H1 (cell line): ENCODE results near the gene GLI1. TPM values are rescaled to one million over a fixed set of nuclear protein-coding genes. Genes with fewer than 3 reads are reported as not detected.

Experiments used
- FOSL1 ChIP-seq: IDR thresholded peaks from 2 replicates; pipeline ENCODE4 v1.6.1; 2011; ENCODE audit warnings: mild to moderate bottlenecking, low read depth, low read length, moderate library complexity; ENCODE audit not compliant: insufficient read depth
- POU5F1 ChIP-seq: IDR thresholded peaks from 2 replicates; pipeline ENCODE4 v1.6.1; 2011; ENCODE audit warnings: low read depth, mild to moderate bottlenecking, low read length, moderate library complexity
- RBBP5 ChIP-seq: IDR thresholded peaks from 2 replicates; pipeline ENCODE4 v1.7.1; 2012; ENCODE audit warnings: low read depth, mild to moderate bottlenecking, inconsistent platforms, low read length, moderate library complexity, borderline replicate concordance
- SP2 ChIP-seq: IDR thresholded peaks from 2 replicates; pipeline ENCODE4 v1.6.1; 2012; ENCODE audit warnings: mild to moderate bottlenecking, low read length, inconsistent platforms
- TCF12 ChIP-seq: IDR thresholded peaks from 2 replicates; pipeline ENCODE4 v1.6.1; 2011; ENCODE audit warnings: low read depth, mild to moderate bottlenecking, low read length
- polyA plus RNA-seq, 7 experiments: library from polyadenylated mRNA; depleted of rRNA in 3 of 7; stranded (reverse) in 5 of 7; unstranded in 2 of 7; fragments of >200 nt in 5 of 7; fragments of 200-250 nt in 2 of 7; gene quantifications; 1 replicate in 5 of 7; 2 replicates in 1 of 7; 4 replicates in 1 of 7; pipeline versions ENCODE4 v1.2.1 to v1.2.3, GENCODE V29; 2011 to 2013; ENCODE audit warnings: missing spikeins in 2 of 7, mixed read lengths in 2 of 7
- total RNA-seq: library from RNA; stranded (reverse); fragmentation: NEBNext Ultra II Directional; extraction: Animal tissue kit (Norgen Biotek cat#: 25700); gene quantifications from 2 replicates; pipeline ENCODE4 v1.2.1, GENCODE V29; 2021
- TF ChIP-seq, protein P1 (sequence below), 3 experiments: IDR thresholded peaks; 1 replicate in 2 of 3; 2 replicates in 1 of 3; pipeline versions ENCODE4 v1.5.1 to v1.6.1; 2011; ENCODE audit warnings: low read length in 3 of 3, mild to moderate bottlenecking in 3 of 3, inconsistent platforms in 2 of 3, low read depth in 1 of 3, moderate library complexity in 1 of 3; ENCODE audit not compliant: insufficient read depth in 1 of 3; ENCODE audit errors: control extremely low read depth in 1 of 3

GLI1 gene
- total and polyA plus RNA-seq, 2 of the 8 experiments (the other 6 are each of a cell fraction or from before 2014, with no cell fraction given), result 23.5 to 25.3 TPM

DNA sequence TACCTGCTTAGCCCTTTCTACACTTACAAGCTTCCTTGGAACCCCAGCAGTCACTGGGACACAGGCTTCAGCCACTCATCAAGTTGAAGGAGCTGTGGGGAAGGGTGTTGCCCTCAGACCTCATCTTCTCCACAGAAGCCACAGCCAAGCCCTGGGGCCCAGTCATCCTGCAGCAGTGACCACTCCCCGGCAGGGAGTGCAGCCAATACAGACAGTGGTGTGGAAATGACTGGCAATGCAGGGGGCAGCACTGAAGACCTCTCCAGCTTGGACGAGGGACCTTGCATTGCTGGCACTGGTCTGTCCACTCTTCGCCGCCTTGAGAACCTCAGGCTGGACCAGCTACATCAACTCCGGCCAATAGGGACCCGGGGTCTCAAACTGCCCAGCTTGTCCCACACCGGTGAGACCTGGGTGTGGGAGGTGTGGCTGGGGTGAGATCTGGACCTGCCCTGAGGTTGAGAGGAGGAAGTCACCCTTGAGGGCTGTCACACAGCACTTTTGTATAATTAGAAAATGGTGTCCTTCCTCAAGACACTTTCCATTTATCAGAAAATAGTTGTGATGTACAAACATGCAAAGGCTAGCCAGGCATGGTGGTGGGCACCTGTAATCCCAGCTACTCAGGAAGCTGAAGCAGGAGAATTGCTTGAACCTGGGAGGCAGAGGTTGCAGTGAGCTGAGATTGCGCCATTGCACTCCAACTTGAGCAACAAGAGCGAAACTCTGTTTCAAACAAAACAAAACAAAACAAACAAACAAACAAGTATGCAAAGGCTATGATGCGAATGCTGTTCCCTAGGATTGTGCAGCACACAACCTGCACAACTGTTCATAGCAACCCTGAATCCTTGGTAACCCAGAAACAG, 9.9 kb downstream of the GLI1 start (continued):
- no peak for TF ChIP-seq FOSL1
- TF ChIP-seq, protein P1, sequence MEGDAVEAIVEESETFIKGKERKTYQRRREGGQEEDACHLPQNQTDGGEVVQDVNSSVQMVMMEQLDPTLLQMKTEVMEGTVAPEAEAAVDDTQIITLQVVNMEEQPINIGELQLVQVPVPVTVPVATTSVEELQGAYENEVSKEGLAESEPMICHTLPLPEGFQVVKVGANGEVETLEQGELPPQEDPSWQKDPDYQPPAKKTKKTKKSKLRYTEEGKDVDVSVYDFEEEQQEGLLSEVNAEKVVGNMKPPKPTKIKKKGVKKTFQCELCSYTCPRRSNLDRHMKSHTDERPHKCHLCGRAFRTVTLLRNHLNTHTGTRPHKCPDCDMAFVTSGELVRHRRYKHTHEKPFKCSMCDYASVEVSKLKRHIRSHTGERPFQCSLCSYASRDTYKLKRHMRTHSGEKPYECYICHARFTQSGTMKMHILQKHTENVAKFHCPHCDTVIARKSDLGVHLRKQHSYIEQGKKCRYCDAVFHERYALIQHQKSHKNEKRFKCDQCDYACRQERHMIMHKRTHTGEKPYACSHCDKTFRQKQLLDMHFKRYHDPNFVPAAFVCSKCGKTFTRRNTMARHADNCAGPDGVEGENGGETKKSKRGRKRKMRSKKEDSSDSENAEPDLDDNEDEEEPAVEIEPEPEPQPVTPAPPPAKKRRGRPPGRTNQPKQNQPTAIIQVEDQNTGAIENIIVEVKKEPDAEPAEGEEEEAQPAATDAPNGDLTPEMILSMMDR (IDR thresholded peaks at IDR 0.05; ENCODE audit: control extremely low read depth in 1 of 3, insufficient read depth in 1 of 3, low read depth in 1 of 3, low read length in 3 of 3), result no peak
- no peak for TF ChIP-seq TCF12
- no peak for TF ChIP-seq POU5F1
- no peak for TF ChIP-seq RBBP5
- no peak for TF ChIP-seq SP2
